Daoy (cell line): ENCODE results near the gene DNAJC10. TPM values are rescaled to one million over a fixed set of nuclear protein-coding genes. Genes with fewer than 3 reads are reported as not detected.
"Not testable (repeated sequence)": the region's sequence is repeated elsewhere in the genome, so short reads cannot be mapped to it uniquely, and the experiment has no call there.

Experiments
- DNase-seq: peaks from one replicate; pipeline ENCODE4 v3.0.0-alpha.2; 2015; ENCODE audit warnings: low read depth
- total RNA-seq: library from RNA; depleted of rRNA; stranded (reverse); fragments of >200 nt; shearing (Covaris generic); gene quantifications from 2 replicates; pipeline ENCODE4 v1.2.3, GENCODE V29; 2014; rRNA removed

The DNAJC10 gene
- total RNA-seq, result 57.9 and 82.8 TPM in 2 replicates

- peak; percentile 91 for DNase-seq
Observed at GRCh38 chr2:182715892-182716649, at the start of gene DNAJC10. Gene DNAJC10 (plus strand): TSS chr2:182716257. CDS start chr2:182718087, 1,830 bp downstream.

- no peak for DNase-seq
Observed at GRCh38 chr2:182666674-182667314, 49.3 kb upstream of the DNAJC10 start.

GRCh38 chr2:182667315-182667695 lies 48.8 kb upstream of the DNAJC10 start:
- no peak for DNase-seq

GRCh38 chr2:182668671-182669070 lies 47.4 kb upstream of the DNAJC10 start:
- peak; percentile 35 for DNase-seq

- DNase-seq, result peak; percentile 47
Observed at GRCh38 chr2:182672466-182673165, 43.4 kb upstream of the DNAJC10 start.

GRCh38 chr2:182680837-182681236 lies 35.2 kb upstream of the DNAJC10 start:
- no peak for DNase-seq

- no peak for DNase-seq
Observed at GRCh38 chr2:182682210-182682609, 33.8 kb upstream of the DNAJC10 start.

GRCh38 chr2:182685559-182685958 lies 30.5 kb upstream of the DNAJC10 start:
- DNase-seq, result no peak

- DNase-seq, result not testable (repeated sequence)
Observed at GRCh38 chr2:182686763-182687162, 29.3 kb upstream of the DNAJC10 start.

- DNase-seq, result no peak
Observed at GRCh38 chr2:182694189-182694588, 21.9 kb upstream of the DNAJC10 start.

GRCh38 chr2:182695776-182696175 lies 20.3 kb upstream of the DNAJC10 start:
- DNase-seq, result no peak

- DNase-seq, result no peak
Observed at GRCh38 chr2:182698671-182699070, 17.4 kb upstream of the DNAJC10 start.

- DNase-seq, result no peak
Observed at GRCh38 chr2:182705761-182706160, 10.3 kb upstream of the DNAJC10 start.

- DNase-seq, result no peak
Observed at GRCh38 chr2:182706751-182707150, 9.3 kb upstream of the DNAJC10 start.

GRCh38 chr2:182713601-182714000 lies 2.5 kb upstream of the DNAJC10 start:
- no peak for DNase-seq

- DNase-seq, result no peak
Observed at GRCh38 chr2:182715121-182715891, 751 bp upstream of the DNAJC10 start.

GRCh38 chr2:182716650-182716979 lies 558 bp downstream of the DNAJC10 start:
- DNase-seq, result no peak

GRCh38 chr2:182717416-182717815 lies 1.4 kb downstream of the DNAJC10 start:
- DNase-seq, result no peak

GRCh38 chr2:182717816-182718215 lies 1.8 kb downstream of the DNAJC10 start:
- no peak for DNase-seq

- no peak for DNase-seq
Observed at GRCh38 chr2:182718459-182718858, 2.4 kb downstream of the DNAJC10 start.

GRCh38 chr2:182719116-182719515 lies 3.1 kb downstream of the DNAJC10 start:
- DNase-seq, result not testable (repeated sequence)

- no peak for DNase-seq
Observed at GRCh38 chr2:182724656-182725055, 8.6 kb downstream of the DNAJC10 start.
